B cell (primary cell): ENCODE results near the gene BMP2K. TPM values are rescaled to one million over a fixed set of nuclear protein-coding genes. Genes with fewer than 3 reads are reported as not detected.
A peak's percentile ranks its signal among the peaks of the same experiment; 100 is the strongest.
"Not testable (repeated sequence)": the region's sequence is repeated elsewhere in the genome, so short reads cannot be mapped to it uniquely, and the experiment has no call there.

Source experiments
- ATAC-seq: fragments of 200-7000 bp; cut with Tn5 transposase; one replicate; pipeline ENCODE4 v1.10.0; 2021; ENCODE audit warnings: low read depth, mild to moderate bottlenecking, moderate number of reproducible peaks, moderate library complexity
- CTCF ChIA-PET: fragments of 350-600 bp; sonication (Branson Sonifier 250); formaldehyde crosslinking; loops from one replicate; lab custom pipeline; 2021; ENCODE audit warnings: antibody characterized with exemption, inconsistent platforms; lab: Charles Lee
- POLR2A ChIA-PET: fragments of 350-600 bp; sonication (Branson Sonifier 250); formaldehyde crosslinking; loops from one replicate; lab custom pipeline; 2021; ENCODE audit warnings: antibody characterized with exemption; lab: Charles Lee
- DNase-seq: peaks from one replicate; pipeline ENCODE4 v3.0.0; 2013
- H2AFZ ChIP-seq: 2 replicates; pipeline ENCODE4 v1.6.1; 2012; ENCODE audit warnings: mild to moderate bottlenecking, low read depth, low read length; ENCODE audit not compliant: insufficient read depth, poor library complexity, severe bottlenecking
- H3K27ac ChIP-seq, 2 donors: 1 replicate in 1 of 2; 2 replicates in 1 of 2; pipeline ENCODE4 v1.5.1; 2012 to 2013; ENCODE audit warnings: low read length in 2 of 2, mild to moderate bottlenecking in 2 of 2, moderate library complexity in 1 of 2
- H3K27me3 ChIP-seq, 4 experiments: fragments of 200-600 bp in 1 of 4; sonication (generic) in 1 of 4; replicated peaks in 1 of 4; 1 replicate in 2 of 4; 2 replicates in 2 of 4; pipeline versions ENCODE4 v1.6.1 to v1.7.0; 2013 to 2016; ENCODE audit warnings: low read length in 3 of 4, mild to moderate bottlenecking in 2 of 4, mixed read lengths in 1 of 4, moderate library complexity in 1 of 4; ENCODE audit not compliant: insufficient read depth in 4 of 4, control insufficient read depth in 3 of 4; ENCODE audit errors: control extremely low read depth in 1 of 4
- H3K36me3 ChIP-seq, 2 experiments: replicated peaks in 1 of 2; 1 replicate in 1 of 2; 2 replicates in 1 of 2; pipeline versions ENCODE4 v1.6.1 to v1.7.1; 2013; ENCODE audit warnings: low read length in 1 of 2; ENCODE audit not compliant: insufficient read depth in 2 of 2, control insufficient read depth in 1 of 2; ENCODE audit errors: control extremely low read depth in 1 of 2, extremely low read depth in 1 of 2
- H3K4me1 ChIP-seq, 2 donors: fragments of 200-600 bp in 1 of 2; sonication (generic) in 1 of 2; 1 replicate in 1 of 2; 2 replicates in 1 of 2; pipeline versions ENCODE4 v1.5.1 to v1.6.1; 2013 to 2017; ENCODE audit warnings: low read length in 2 of 2; ENCODE audit not compliant: control insufficient read depth in 2 of 2, insufficient read depth in 2 of 2
- H3K4me2 ChIP-seq: replicated peaks from 2 replicates; pipeline ENCODE3; 2012; ENCODE audit warnings: mild to moderate bottlenecking, low read depth, low read length; ENCODE audit not compliant: poor library complexity, severe bottlenecking
- H3K4me3 ChIP-seq, 5 experiments: fragments of 200-600 bp in 1 of 5; sonication (generic) in 1 of 5; 1 replicate in 3 of 5; 2 replicates in 2 of 5; pipeline versions ENCODE4 v1.5.1 to v1.7.0; 2011 to 2016; ENCODE audit warnings: low read length in 4 of 5, mild to moderate bottlenecking in 4 of 5, low read depth in 2 of 5, control low read depth in 1 of 5, moderate library complexity in 1 of 5; ENCODE audit not compliant: insufficient read depth in 1 of 5; ENCODE audit errors: control extremely low read depth in 1 of 5, extremely low read depth in 1 of 5
- H3K79me2 ChIP-seq: fragments of 200-600 bp; sonication (generic); one replicate; pipeline ENCODE4 v1.6.0; 2016; ENCODE audit warnings: low read length; ENCODE audit not compliant: control insufficient read depth, insufficient read depth
- H3K9ac ChIP-seq: fragments of 200-600 bp; sonication (generic); 2 replicates; pipeline ENCODE4 v1.6.1; 2017; ENCODE audit warnings: mild to moderate bottlenecking, low read length, moderate library complexity
- H3K9me3 ChIP-seq, 3 donors: one replicate each; pipeline versions ENCODE4 v1.6.1 to v1.7.1; 2013; ENCODE audit warnings: low read length in 2 of 3; ENCODE audit not compliant: control insufficient read depth in 2 of 3, insufficient read depth in 1 of 3; ENCODE audit errors: control extremely low read depth in 1 of 3
- H4K20me1 ChIP-seq: 2 replicates; pipeline ENCODE4 v1.6.0; 2012; ENCODE audit warnings: mild to moderate bottlenecking, low read length; ENCODE audit not compliant: insufficient read depth, control insufficient read depth, poor library complexity, severe bottlenecking
- H3K27ac Mint-ChIP-seq: one replicate; pipeline ENCODE4 v1.8.0; 2021; ENCODE audit warnings: mixed read lengths
- H3K27me3 Mint-ChIP-seq: one replicate; pipeline ENCODE4 v1.8.0; 2021; ENCODE audit warnings: mixed read lengths
- H3K4me1 Mint-ChIP-seq: one replicate; pipeline ENCODE4 v1.8.0; 2021; ENCODE audit warnings: mixed read lengths
- H3K4me3 Mint-ChIP-seq: one replicate; pipeline ENCODE4 v1.8.0; 2021; ENCODE audit warnings: mixed read lengths
- H3K9me3 Mint-ChIP-seq: one replicate; pipeline ENCODE4 v1.8.0; 2022; ENCODE audit warnings: mixed read lengths; ENCODE audit not compliant: insufficient read depth
- EZH2 ChIP-seq: IDR thresholded peaks from 2 replicates; pipeline ENCODE4 v1.6.1; 2012; ENCODE audit warnings: borderline replicate concordance, low read depth, mild to moderate bottlenecking, moderate library complexity, low read length; ENCODE audit not compliant: insufficient read depth, poor library complexity, severe bottlenecking
- WGBS: methylation state at CpG from one replicate; pipeline ENCODE4 v1.1.5; 2013; ENCODE audit warnings: missing lambda C conversion rate; ENCODE audit not compliant: insufficient coverage; 5-methylcytosine and 5-hydroxymethylcytosine counted together
- intact Hi-C: fragments of 100-400 bp; cut with micrococcal nuclease; formaldehyde crosslinking; loops from one replicate; pipeline ENCODE4 v1.10.0; 2022
- polyA plus RNA-seq: library from polyadenylated mRNA; depleted of rRNA; stranded (reverse); fragments of >200 nt; gene quantifications from 2 replicates; pipeline ENCODE4 v1.2.3, GENCODE V29; 2012
- total RNA-seq, 2 donors: library from RNA; stranded (reverse); fragments of 120-200 nt in 1 of 2; gene quantifications; 1 replicate in 1 of 2; 2 replicates in 1 of 2; pipeline versions ENCODE4 v1.2.3 to v1.2.4, GENCODE V29; 2013 to 2022
- TF ChIP-seq, protein P1 (sequence below): fragments of 200-600 bp; IDR thresholded peaks from one replicate; pipeline ENCODE4 v1.8.0; 2022; ENCODE audit warnings: antibody characterized with exemption, mild to moderate bottlenecking

Gene BMP2K
- total and polyA plus RNA-seq, 2 donors (not counting 1 experiment from before 2014, with no cell fraction given): 59.1 to 117 TPM

DNA sequence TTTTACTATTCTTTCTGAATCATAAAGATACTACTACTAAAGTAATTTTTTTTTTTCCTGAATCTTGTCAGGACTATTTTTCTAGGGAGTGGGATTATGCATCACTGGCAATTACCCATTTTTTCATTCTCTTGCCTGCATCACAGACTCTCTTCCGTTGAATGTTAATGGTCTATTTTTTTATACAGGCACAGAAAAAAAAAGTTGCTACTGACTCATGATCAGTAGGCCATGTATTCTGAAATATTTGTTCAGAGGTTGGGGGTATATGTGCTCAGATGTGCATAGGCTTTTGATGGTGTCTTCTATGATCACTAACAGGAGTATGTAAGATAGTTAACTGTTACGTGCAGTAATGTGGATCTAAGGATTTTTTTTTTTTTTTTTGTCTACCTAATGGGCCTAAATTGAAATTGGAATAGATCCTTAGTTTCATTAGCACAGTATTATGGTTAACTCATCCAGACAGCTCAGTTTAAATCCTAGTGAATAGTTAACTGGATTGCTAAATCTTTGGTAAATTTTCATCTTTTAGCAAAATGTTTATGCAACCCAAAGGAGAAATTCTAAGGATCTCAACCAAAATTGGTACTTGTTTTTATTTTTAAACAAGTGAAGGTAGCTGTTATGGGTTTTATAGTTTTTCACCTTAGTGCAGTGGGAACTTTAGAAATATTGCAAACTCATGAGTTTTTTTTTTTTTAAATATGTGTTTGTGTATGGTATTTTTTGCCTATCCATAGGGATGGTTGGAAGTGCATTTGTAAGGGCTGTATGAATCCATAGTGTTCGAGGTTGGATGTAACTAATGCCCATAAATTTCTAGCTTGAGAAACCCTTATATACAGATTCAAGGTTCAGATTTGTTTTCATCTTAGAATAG is 12.1 kb downstream of the BMP2K start:
- Histone ChIP-seq H3K4me2 (peak overlapping the region; percentile 40), H3K79me2 (peaks cover 98% of the 10 kb centered on the region), H3K4me1 (peaks cover 35 to 67% of the 10 kb centered on the region in 2 donors), H3K9ac (no peak overlapping the region), H3K27me3 (no peaks in the 10 kb centered on the region), H3K4me3 (peak overlapping the region in 1 of 5 experiments; percentile 9), H3K9me3 (no peaks in the 10 kb centered on the region), H3K36me3 (peaks cover 0 to 7% of the 10 kb centered on the region in 2 experiments), H4K20me1 (peaks cover 60% of the 10 kb centered on the region), H3K27ac (peak overlapping the region in 1 of 2 donors; percentile 70), H2AFZ (no peak overlapping the region)
- TF ChIP-seq, protein P1, sequence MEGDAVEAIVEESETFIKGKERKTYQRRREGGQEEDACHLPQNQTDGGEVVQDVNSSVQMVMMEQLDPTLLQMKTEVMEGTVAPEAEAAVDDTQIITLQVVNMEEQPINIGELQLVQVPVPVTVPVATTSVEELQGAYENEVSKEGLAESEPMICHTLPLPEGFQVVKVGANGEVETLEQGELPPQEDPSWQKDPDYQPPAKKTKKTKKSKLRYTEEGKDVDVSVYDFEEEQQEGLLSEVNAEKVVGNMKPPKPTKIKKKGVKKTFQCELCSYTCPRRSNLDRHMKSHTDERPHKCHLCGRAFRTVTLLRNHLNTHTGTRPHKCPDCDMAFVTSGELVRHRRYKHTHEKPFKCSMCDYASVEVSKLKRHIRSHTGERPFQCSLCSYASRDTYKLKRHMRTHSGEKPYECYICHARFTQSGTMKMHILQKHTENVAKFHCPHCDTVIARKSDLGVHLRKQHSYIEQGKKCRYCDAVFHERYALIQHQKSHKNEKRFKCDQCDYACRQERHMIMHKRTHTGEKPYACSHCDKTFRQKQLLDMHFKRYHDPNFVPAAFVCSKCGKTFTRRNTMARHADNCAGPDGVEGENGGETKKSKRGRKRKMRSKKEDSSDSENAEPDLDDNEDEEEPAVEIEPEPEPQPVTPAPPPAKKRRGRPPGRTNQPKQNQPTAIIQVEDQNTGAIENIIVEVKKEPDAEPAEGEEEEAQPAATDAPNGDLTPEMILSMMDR: no peak
- no peak for TF ChIP-seq EZH2
- Mint-ChIP-seq H3K9me3 (no peaks in the 10 kb centered on the region), H3K27me3 (no peaks in the 10 kb centered on the region), H3K4me3 (peak overlapping the region; percentile 39), H3K4me1 (peaks cover 70% of the 10 kb centered on the region), H3K27ac (peak overlapping the region; percentile 64)
- DNase-seq: no peak
- CTCF ChIA-PET: interaction anchor here (0.6 to 2.7 kb wide), 8 partner anchors 11 to 177 kb away, joined by 3 to 13 read pairs (median 3); no protein-coding TSS in a partner anchor
- no CpG with 5 or more reads among the region's 3 CpGs for WGBS
- no peak for ATAC-seq
- intact Hi-C loops: no loop called here
- POLR2A ChIA-PET: interaction anchor here (3.4 kb wide), 1 partner anchor 11 kb away, joined by 12 read pairs; the partner anchor contains the start of gene BMP2K

DNA sequence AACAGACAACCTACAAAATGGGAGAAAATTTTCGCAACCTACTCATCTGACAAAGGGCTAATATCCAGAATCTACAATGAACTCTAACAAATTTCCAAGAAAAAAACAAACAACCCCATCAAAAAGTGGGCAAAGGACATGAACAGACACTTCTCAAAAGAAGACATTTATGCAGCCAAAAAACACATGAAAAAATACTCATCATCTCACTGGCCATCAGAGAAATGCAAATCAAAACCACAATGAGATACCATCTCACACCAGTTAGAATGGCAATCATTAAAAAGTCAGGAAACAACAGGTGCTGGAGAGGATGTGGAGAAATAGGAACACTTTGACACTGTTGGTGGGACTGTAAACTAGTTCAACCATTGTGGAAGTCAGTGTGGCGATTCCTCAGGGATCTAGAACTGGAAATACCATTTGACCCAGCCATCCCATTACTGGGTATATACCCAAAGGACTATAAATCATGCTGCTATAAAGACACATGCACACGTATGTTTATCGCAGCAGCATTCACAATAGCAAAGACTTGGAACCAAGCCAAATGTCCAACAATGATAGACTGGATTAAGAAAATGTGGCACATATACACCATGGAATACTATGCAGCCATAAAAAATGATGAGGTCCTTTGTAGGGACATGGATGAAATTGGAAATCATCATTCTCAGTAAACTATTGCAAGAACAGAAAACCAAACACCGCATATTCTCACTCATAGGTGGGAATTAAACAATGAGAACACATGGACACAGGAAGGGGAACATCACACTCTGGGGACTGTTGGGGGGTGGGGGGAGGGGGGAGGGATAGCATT is 19.7 kb downstream of the BMP2K start:
- intact Hi-C loops, H3K9me3 Mint-ChIP-seq, POLR2A ChIA-PET, H3K27me3 Mint-ChIP-seq, H3K4me3 Mint-ChIP-seq, H3K4me2 ChIP-seq, ATAC-seq, H3K9ac ChIP-seq, H3K4me3 ChIP-seq, H3K27ac ChIP-seq, H3K9me3 ChIP-seq, CTCF ChIA-PET, DNase-seq, H2AFZ ChIP-seq, H3K27me3 ChIP-seq: not testable (repeated sequence)
- Histone ChIP-seq H4K20me1 (peaks cover 46% of the 10 kb centered on the region), H3K36me3 (peaks cover 1 to 20% of the 10 kb centered on the region in 2 experiments), H3K79me2 (peaks cover 93% of the 10 kb centered on the region), H3K4me1 (peaks cover 29 to 60% of the 10 kb centered on the region in 2 donors)
- WGBS: no CpG with 5 or more reads among the region's 5 CpGs
- Mint-ChIP-seq H3K4me1 (peaks cover 67% of the 10 kb centered on the region), H3K27ac (peak overlapping the region; percentile 46)
